ENCODE data around the gene C13orf46. TPM values are rescaled to one million over a fixed set of nuclear protein-coding genes. Genes with fewer than 3 reads are reported as not detected.

The C13orf46 gene
- total RNA-seq, 1 experiment from 2014 or later = 0.33 TPM

DNA sequence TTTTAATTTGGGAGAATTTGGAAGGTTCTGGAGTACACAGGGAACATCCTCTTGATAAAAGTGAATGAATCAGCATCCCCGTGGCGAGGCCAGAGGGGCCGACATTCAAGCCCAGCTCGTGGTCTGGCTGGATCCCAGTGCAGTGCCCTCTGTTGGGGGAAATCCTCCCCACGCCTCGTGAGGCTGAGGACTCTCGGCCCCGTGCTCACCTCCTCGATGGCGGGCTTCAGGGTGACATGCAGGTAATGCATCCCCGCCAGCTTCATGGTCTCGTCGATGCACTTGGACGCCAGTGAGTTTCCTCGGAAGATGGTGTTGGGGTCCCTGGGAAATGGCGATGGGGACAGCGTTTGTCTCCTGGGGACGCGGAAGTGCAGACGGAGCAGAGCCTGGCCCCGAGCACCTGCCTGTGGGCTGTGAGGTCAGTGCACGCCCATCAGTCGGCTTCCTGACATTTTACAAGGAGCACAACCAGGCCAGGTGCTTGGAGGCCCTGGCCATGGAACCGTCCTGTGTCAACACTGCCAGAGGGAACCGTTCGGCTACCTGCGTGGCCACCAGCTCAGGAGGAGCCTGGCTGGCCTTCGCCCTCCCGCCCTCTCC lies 43.3 kb upstream of the C13orf46 start:
- CTCF ChIA-PET = no interaction called here
- no TSS peak for BruUV-seq (replicated peaks)
- Mint-ChIP-seq H3K36me3 (ENCODE audit: insufficient read depth, unreplicated experiment) (no peaks in the 10 kb centered on the region), H3K27me3 (ENCODE audit: unreplicated experiment) (no peaks in the 10 kb centered on the region), H3K4me3 (ENCODE audit: low read depth, unreplicated experiment) (no peak overlapping the region), H3K9me3 (ENCODE audit: low read depth, unreplicated experiment) (no peaks in the 10 kb centered on the region), H3K4me1 (ENCODE audit: low read depth, unreplicated experiment) (no peaks in the 10 kb centered on the region), H3K27ac (ENCODE audit: unreplicated experiment) (no peak overlapping the region)
- intact Hi-C loops (cut with micrococcal nuclease; ENCODE audit: unreplicated experiment) = no loop called here
- TF ChIP-seq, protein P1, sequence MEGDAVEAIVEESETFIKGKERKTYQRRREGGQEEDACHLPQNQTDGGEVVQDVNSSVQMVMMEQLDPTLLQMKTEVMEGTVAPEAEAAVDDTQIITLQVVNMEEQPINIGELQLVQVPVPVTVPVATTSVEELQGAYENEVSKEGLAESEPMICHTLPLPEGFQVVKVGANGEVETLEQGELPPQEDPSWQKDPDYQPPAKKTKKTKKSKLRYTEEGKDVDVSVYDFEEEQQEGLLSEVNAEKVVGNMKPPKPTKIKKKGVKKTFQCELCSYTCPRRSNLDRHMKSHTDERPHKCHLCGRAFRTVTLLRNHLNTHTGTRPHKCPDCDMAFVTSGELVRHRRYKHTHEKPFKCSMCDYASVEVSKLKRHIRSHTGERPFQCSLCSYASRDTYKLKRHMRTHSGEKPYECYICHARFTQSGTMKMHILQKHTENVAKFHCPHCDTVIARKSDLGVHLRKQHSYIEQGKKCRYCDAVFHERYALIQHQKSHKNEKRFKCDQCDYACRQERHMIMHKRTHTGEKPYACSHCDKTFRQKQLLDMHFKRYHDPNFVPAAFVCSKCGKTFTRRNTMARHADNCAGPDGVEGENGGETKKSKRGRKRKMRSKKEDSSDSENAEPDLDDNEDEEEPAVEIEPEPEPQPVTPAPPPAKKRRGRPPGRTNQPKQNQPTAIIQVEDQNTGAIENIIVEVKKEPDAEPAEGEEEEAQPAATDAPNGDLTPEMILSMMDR (IDR thresholded peaks at IDR 0.05; ENCODE audit: unreplicated experiment) = no peak
- no peak for DNase-seq

DNA sequence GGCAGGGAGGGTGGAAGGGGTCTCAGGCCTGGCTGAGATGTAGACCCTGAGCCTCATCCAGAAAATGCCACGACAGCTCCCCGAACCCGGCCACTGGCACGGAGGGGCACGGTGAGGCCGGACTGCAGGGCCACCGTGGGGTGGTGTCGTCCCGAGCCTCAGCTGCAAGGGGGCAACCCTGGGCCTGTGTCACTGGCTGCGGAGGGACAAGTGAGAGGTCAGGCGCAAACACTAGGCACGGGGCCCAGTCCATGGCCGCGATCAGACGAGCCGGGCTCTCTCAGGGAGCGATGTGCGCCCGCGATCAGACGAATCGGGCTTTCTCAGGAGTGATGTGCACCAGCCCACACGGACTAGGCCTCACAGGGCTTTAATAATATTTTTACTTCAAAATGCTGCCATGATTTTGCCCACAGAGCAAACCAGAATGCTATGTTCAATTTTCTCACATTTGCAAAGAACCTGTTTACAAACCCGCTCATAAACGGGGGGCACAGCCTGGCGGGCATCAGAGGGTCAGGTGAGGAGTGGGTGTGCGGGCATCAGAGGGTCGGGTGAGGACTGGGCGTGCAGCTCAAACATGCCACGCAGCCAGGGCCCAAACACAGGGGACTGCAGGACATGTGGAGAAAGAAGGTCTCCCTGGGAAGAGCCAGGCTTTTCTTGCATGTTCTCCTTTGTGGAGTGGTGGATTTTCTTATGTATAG lies 42.6 kb upstream of the C13orf46 start:
- no peak overlapping the region for H3K27ac Mint-ChIP-seq (ENCODE audit: unreplicated experiment)
- H3K36me3 Mint-ChIP-seq (ENCODE audit: insufficient read depth, unreplicated experiment) = no peaks in the 10 kb centered on the region
- H3K27me3 Mint-ChIP-seq (ENCODE audit: unreplicated experiment) = no peaks in the 10 kb centered on the region
- TF ChIP-seq, protein P1 (IDR thresholded peaks at IDR 0.05; ENCODE audit: unreplicated experiment) = no peak
- H3K9me3 Mint-ChIP-seq (ENCODE audit: low read depth, unreplicated experiment) = no peaks in the 10 kb centered on the region
- intact Hi-C loops (cut with micrococcal nuclease; ENCODE audit: unreplicated experiment) = no loop called here
- no peak for DNase-seq
- no TSS peak for BruUV-seq (replicated peaks)
- no peaks in the 10 kb centered on the region for H3K4me1 Mint-ChIP-seq (ENCODE audit: low read depth, unreplicated experiment)
- H3K4me3 Mint-ChIP-seq (ENCODE audit: low read depth, unreplicated experiment) = no peak overlapping the region
- CTCF ChIA-PET = no interaction called here

DNA sequence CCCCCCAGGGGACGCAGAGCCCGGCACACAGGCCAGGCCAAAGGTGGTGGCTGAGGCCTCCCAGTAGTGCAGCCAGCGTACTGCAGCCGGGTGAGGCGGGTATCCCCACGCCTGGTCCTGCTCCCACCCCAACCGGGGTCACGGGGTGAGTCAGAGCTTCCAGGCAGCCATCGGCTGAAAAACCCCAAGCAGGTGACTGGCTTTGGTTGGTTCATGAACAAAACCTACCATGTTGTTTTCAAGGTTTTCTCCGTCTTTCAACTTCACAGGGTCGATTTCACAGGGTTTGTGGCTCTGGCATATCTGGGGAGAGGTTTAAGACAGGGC lies 42.1 kb upstream of the C13orf46 start:
- no peak for DNase-seq
- CTCF ChIA-PET = no interaction called here
- no TSS peak for BruUV-seq (replicated peaks)
- TF ChIP-seq, protein P1 (IDR thresholded peaks at IDR 0.05; ENCODE audit: unreplicated experiment) = no peak
- Mint-ChIP-seq H3K4me1 (ENCODE audit: low read depth, unreplicated experiment) (no peaks in the 10 kb centered on the region), H3K9me3 (ENCODE audit: low read depth, unreplicated experiment) (no peaks in the 10 kb centered on the region), H3K4me3 (ENCODE audit: low read depth, unreplicated experiment) (no peak overlapping the region), H3K27me3 (ENCODE audit: unreplicated experiment) (no peaks in the 10 kb centered on the region), H3K36me3 (ENCODE audit: insufficient read depth, unreplicated experiment) (no peaks in the 10 kb centered on the region), H3K27ac (ENCODE audit: unreplicated experiment) (no peak overlapping the region)
- intact Hi-C loops (cut with micrococcal nuclease; ENCODE audit: unreplicated experiment) = no loop called here

DNA sequence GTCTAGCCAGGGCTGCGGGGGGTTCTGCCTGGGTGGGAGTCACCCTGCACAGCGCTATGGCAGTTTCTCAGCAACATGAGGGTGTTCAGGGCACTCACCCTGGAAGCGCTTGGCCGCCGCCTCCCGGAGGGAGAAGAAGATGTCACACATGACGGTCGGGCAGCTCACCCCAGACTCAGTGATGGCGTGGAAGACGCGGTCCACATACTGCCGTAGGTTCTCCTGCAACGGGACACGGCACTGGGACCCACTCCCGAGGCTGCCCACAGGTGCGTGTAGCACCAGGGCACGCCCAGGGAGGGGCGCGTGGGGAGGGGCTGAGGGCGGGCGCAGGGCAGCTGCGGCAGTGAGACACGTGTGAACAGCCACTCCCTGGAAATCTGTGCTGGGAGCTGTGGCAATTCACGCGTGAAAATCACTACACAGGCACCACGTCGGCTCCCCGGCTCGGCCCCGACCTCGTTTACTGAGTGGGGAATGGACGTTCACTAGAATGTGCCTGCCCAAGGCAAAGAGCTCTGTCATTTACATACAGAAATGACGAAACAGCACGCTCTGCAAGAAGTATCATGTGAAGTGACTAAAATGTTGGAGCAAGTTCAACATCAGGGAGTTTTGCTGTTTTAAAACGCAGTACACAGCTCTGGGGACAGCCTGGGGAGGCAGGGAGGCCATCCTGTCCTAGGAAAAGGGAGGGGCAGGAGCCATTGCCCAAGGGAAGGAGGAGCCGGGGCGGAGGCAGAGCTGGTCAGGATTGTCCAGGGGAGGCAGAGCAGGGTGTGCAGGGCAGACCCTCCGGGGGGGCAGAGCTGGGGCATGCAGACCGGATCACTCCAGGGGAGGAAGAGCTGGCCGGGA lies 41.5 kb upstream of the C13orf46 start:
- H3K4me3 Mint-ChIP-seq (ENCODE audit: low read depth, unreplicated experiment) = no peak overlapping the region
- intact Hi-C loops (cut with micrococcal nuclease; ENCODE audit: unreplicated experiment) = no loop called here
- H3K9me3 Mint-ChIP-seq (ENCODE audit: low read depth, unreplicated experiment) = no peaks in the 10 kb centered on the region
- BruUV-seq (replicated peaks) = no TSS peak
- no peaks in the 10 kb centered on the region for H3K4me1 Mint-ChIP-seq (ENCODE audit: low read depth, unreplicated experiment)
- TF ChIP-seq, protein P1 (IDR thresholded peaks at IDR 0.05; ENCODE audit: unreplicated experiment) = no peak
- DNase-seq = no peak
- no peak overlapping the region for H3K27ac Mint-ChIP-seq (ENCODE audit: unreplicated experiment)
- no peaks in the 10 kb centered on the region for H3K36me3 Mint-ChIP-seq (ENCODE audit: insufficient read depth, unreplicated experiment)
- no peaks in the 10 kb centered on the region for H3K27me3 Mint-ChIP-seq (ENCODE audit: unreplicated experiment)
- CTCF ChIA-PET = no interaction called here
